GM23248 (cell line): ENCODE results near the gene NRF1. TPM values are rescaled to one million over a fixed set of nuclear protein-coding genes. Genes with fewer than 3 reads are reported as not detected.

Source experiments
- DNase-seq: peaks from one replicate; pipeline ENCODE4 v3.0.0-alpha.2; 2015
- H2AFZ ChIP-seq: fragments of 200-600 bp; sonication (generic); 2 replicates; pipeline ENCODE4 v1.6.1; 2016; ENCODE audit warnings: antibody characterized with exemption
- H3F3A ChIP-seq: fragments of 200-600 bp; sonication (generic); 2 replicates; pipeline ENCODE4 v1.6.1; 2016; ENCODE audit warnings: mild to moderate bottlenecking, antibody characterized with exemption, mixed run types; ENCODE audit not compliant: insufficient read depth
- H3K27ac ChIP-seq: fragments of 200-600 bp; sonication (generic); 2 replicates; pipeline ENCODE4 v1.5.1; 2016; ENCODE audit warnings: mild to moderate bottlenecking
- H3K27me3 ChIP-seq: fragments of 200-600 bp; sonication (generic); replicated peaks from 2 replicates; pipeline ENCODE4 v1.6.1; 2016; ENCODE audit warnings: mild to moderate bottlenecking; ENCODE audit not compliant: insufficient read depth
- H3K36me3 ChIP-seq: fragments of 200-600 bp; sonication (generic); 2 replicates; pipeline ENCODE4 v1.6.1; 2016; ENCODE audit warnings: low read depth, mild to moderate bottlenecking
- H3K4me1 ChIP-seq: fragments of 200-600 bp; sonication (generic); 2 replicates; pipeline ENCODE4 v1.6.1; 2016; ENCODE audit warnings: mild to moderate bottlenecking; ENCODE audit not compliant: insufficient read depth
- H3K4me2 ChIP-seq: fragments of 200-600 bp; sonication (generic); one replicate; pipeline ENCODE4 v1.6.1; 2016; ENCODE audit warnings: mild to moderate bottlenecking; ENCODE audit not compliant: unreplicated experiment
- H3K4me3 ChIP-seq: fragments of 200-600 bp; sonication (generic); 2 replicates; pipeline ENCODE4 v1.5.1; 2016; ENCODE audit warnings: mild to moderate bottlenecking
- H3K79me2 ChIP-seq: fragments of 200-600 bp; sonication (generic); 2 replicates; pipeline ENCODE4 v1.6.1; 2016; ENCODE audit warnings: mild to moderate bottlenecking; ENCODE audit not compliant: insufficient read depth
- H3K9ac ChIP-seq: fragments of 200-600 bp; sonication (generic); 2 replicates; pipeline ENCODE4 v1.6.1; 2016; ENCODE audit warnings: mild to moderate bottlenecking
- H3K9me2 ChIP-seq: fragments of 200-600 bp; sonication (generic); 2 replicates; pipeline ENCODE4 v1.6.1; 2016; ENCODE audit warnings: mixed run types, mild to moderate bottlenecking, moderate library complexity; ENCODE audit not compliant: insufficient read depth
- H3K9me3 ChIP-seq: fragments of 200-600 bp; sonication (generic); one replicate; pipeline ENCODE4 v1.6.1; 2017; ENCODE audit warnings: low read depth
- H4K20me1 ChIP-seq: fragments of 200-600 bp; sonication (generic); 2 replicates; pipeline ENCODE4 v1.6.0; 2016; ENCODE audit not compliant: insufficient read depth
- EZH2 ChIP-seq: fragments of 200-600 bp; sonication (generic); IDR thresholded peaks from 2 replicates; pipeline ENCODE4 v1.6.1; 2018; ENCODE audit warnings: antibody characterized with exemption, mild to moderate bottlenecking; ENCODE audit not compliant: insufficient read depth, poor library complexity, severe bottlenecking
- EZH2phosphoT487 ChIP-seq: fragments of 200-600 bp; sonication (generic); IDR thresholded peaks from 2 replicates; pipeline ENCODE4 v1.6.1; 2018; ENCODE audit warnings: antibody characterized with exemption, moderate library complexity, mild to moderate bottlenecking, low read depth; ENCODE audit not compliant: insufficient read depth
- WGBS, 2 experiments: methylation state at CpG; one replicate each; pipeline ENCODE4 v1.1.6; 2015 to 2017; ENCODE audit warnings: low lambda C conversion rate in 2 of 2, low coverage in 1 of 2; ENCODE audit errors: missing lambda C conversion rate in 2 of 2; 5-methylcytosine and 5-hydroxymethylcytosine counted together
- in situ Hi-C: fragments of 300-500 bp; cut with MboI; formaldehyde crosslinking; loops from 2 replicates; pipeline ENCODE4 v1.15.0; 2020
- polyA plus RNA-seq: library from polyadenylated mRNA; unstranded; fragments of >200 nt; fragmentation: Nextera tagmentation; extraction: Ambion mirVana; gene quantifications from 2 replicates; pipeline ENCODE4 v1.2.1, GENCODE V29; 2016
- total RNA-seq: library from RNA; depleted of rRNA; stranded (reverse); fragments of >200 nt; shearing (Covaris generic); gene quantifications from 2 replicates; pipeline ENCODE4 v1.2.3, GENCODE V29; 2014

Gene NRF1
- total and polyA plus RNA-seq, 2 experiments from 2014 or later = 3.5 to 11.1 TPM

GRCh38 chr7:129615018-129615417 lies 3.5 kb downstream of the NRF1 start:
- in situ Hi-C loops = no loop called here
- Histone ChIP-seq H3K27me3 (no peaks in the 10 kb centered on the region), H3K9me3 (no peaks in the 10 kb centered on the region), H3K79me2 (peaks cover 89% of the 10 kb centered on the region), H3K4me3 (no peak overlapping the region), H3F3A (no peaks in the 10 kb centered on the region), H3K9ac (no peak overlapping the region), H3K27ac (no peak overlapping the region), H2AFZ (no peak overlapping the region), H3K4me1 (peaks cover 20% of the 10 kb centered on the region), H3K36me3 (no peaks in the 10 kb centered on the region), H4K20me1 (peaks cover 7% of the 10 kb centered on the region; the same call in 1 of the 2 replicates), H3K4me2 (no peak overlapping the region), H3K9me2 (no peaks in the 10 kb centered on the region)
- TF ChIP-seq EZH2phosphoT487 (no peak), EZH2 (no peak)
- peak; percentile 28 for DNase-seq
- 97 to 100% methylated on average over 1 of the region's 1 CpG for WGBS, 2 experiments

- Histone ChIP-seq H3K36me3 (no peaks in the 10 kb centered on the region), H3K27ac (no peak overlapping the region), H3K9me3 (no peaks in the 10 kb centered on the region), H4K20me1 (peaks cover 7% of the 10 kb centered on the region; the same call in 1 of the 2 replicates), H2AFZ (no peak overlapping the region), H3K4me3 (no peak overlapping the region), H3K27me3 (no peaks in the 10 kb centered on the region), H3K4me2 (no peak overlapping the region), H3K9ac (no peak overlapping the region), H3K9me2 (no peaks in the 10 kb centered on the region), H3K79me2 (peaks cover 92% of the 10 kb centered on the region), H3K4me1 (peaks cover 17% of the 10 kb centered on the region; the same call in 1 of the 2 replicates), H3F3A (no peaks in the 10 kb centered on the region)
- in situ Hi-C loops = no loop called here
- no peak for DNase-seq
- 97 to 99% methylated on average over 4 of the region's 4 CpGs for WGBS, 2 experiments
- TF ChIP-seq EZH2 = no peak
- no peak for TF ChIP-seq EZH2phosphoT487
Observed at GRCh38 chr7:129616530-129616929, 5.0 kb downstream of the NRF1 start.

- H3K27ac ChIP-seq = no peak overlapping the region
- no peak overlapping the region for H3K9ac ChIP-seq
- peaks cover 7% of the 10 kb centered on the region; the same call in 1 of the 2 replicates for H4K20me1 ChIP-seq
- TF ChIP-seq EZH2 (no peak), EZH2phosphoT487 (no peak)
- no peaks in the 10 kb centered on the region for H3K27me3 ChIP-seq
- WGBS, 2 experiments = 95 to 100% methylated on average over 3 of the region's 3 CpGs
- in situ Hi-C loops = no loop called here
- H3K79me2 ChIP-seq = peaks cover 98% of the 10 kb centered on the region
- H3K4me3 ChIP-seq = no peak overlapping the region
- no peak overlapping the region for H2AFZ ChIP-seq
- peaks cover 17% of the 10 kb centered on the region; the same call in 1 of the 2 replicates for H3K4me1 ChIP-seq
- no peak overlapping the region for H3K4me2 ChIP-seq
- H3K36me3 ChIP-seq = no peaks in the 10 kb centered on the region
- H3F3A ChIP-seq = no peaks in the 10 kb centered on the region
- no peaks in the 10 kb centered on the region for H3K9me3 ChIP-seq
- DNase-seq = no peak
- H3K9me2 ChIP-seq = no peaks in the 10 kb centered on the region
Observed at GRCh38 chr7:129617178-129617577, 5.7 kb downstream of the NRF1 start.

- Histone ChIP-seq H3K9me2 (no peaks in the 10 kb centered on the region), H4K20me1 (peaks cover 7% of the 10 kb centered on the region; the same call in 1 of the 2 replicates), H3K4me2 (no peak overlapping the region), H3K4me3 (no peak overlapping the region), H3K27me3 (no peaks in the 10 kb centered on the region), H3K36me3 (no peaks in the 10 kb centered on the region), H2AFZ (no peak overlapping the region), H3K9ac (no peak overlapping the region), H3K27ac (no peak overlapping the region), H3K9me3 (no peaks in the 10 kb centered on the region), H3F3A (no peaks in the 10 kb centered on the region), H3K79me2 (peaks cover 98% of the 10 kb centered on the region), H3K4me1 (peaks cover 17% of the 10 kb centered on the region; the same call in 1 of the 2 replicates)
- in situ Hi-C loops = no loop called here
- no peak for DNase-seq
- 90 to 94% methylated on average over 1 of the region's 1 CpG for WGBS, 2 experiments
- TF ChIP-seq EZH2phosphoT487 (no peak), EZH2 (no peak)
Observed at GRCh38 chr7:129617652-129618051, 6.1 kb downstream of the NRF1 start.
